Limb (tissue), 2 donors: Measurements from ENCODE around the gene FPR2.

ENCODE experiments used
- DNase-seq, 2 donors: peaks; one replicate each; pipeline ENCODE4 v3.0.0-alpha.2; 2016; ENCODE audit errors: extremely low spot score in 2 of 2

The FPR2 gene

GRCh38 chr19:51781999-51782398 lies 21.0 kb downstream of the FPR2 start:
- DNase-seq, result no peak

- DNase-seq, result no peak
Measured at GRCh38 chr19:51783372-51783771, 22.4 kb downstream of the FPR2 start.

- DNase-seq, result no peak
Measured at GRCh38 chr19:51784109-51784785, 23.3 kb downstream of the FPR2 start.

GRCh38 chr19:51784922-51785690 lies 24.1 kb downstream of the FPR2 start:
- no peak for DNase-seq

GRCh38 chr19:51786646-51787494 lies 25.9 kb downstream of the FPR2 start:
- DNase-seq, result no peak

- DNase-seq, result no peak
Measured at GRCh38 chr19:51788029-51788428, 27.0 kb downstream of the FPR2 start.

GRCh38 chr19:51789061-51789795 lies 28.2 kb downstream of the FPR2 start:
- no peak for DNase-seq

- no peak for DNase-seq
Measured at GRCh38 chr19:51792932-51793331, 32.0 kb downstream of the FPR2 start.

- no peak for DNase-seq
Measured at GRCh38 chr19:51793994-51794393, 33.0 kb downstream of the FPR2 start.

- DNase-seq, result no peak
Measured at GRCh38 chr19:51794885-51795490, 34.0 kb downstream of the FPR2 start, which contains the start of gene FPR3. Gene FPR3 (plus strand): TSS chr19:51795157. CDS start chr19:51823749, 28,592 bp downstream.

- no peak for DNase-seq
Measured at GRCh38 chr19:51796195-51796679, 35.3 kb downstream of the FPR2 start.

GRCh38 chr19:51797480-51797879 lies 36.5 kb downstream of the FPR2 start:
- DNase-seq, result no peak

GRCh38 chr19:51798062-51798461 lies 37.1 kb downstream of the FPR2 start:
- no peak for DNase-seq

GRCh38 chr19:51799034-51799773 lies 38.2 kb downstream of the FPR2 start:
- DNase-seq, result peak; percentile 37 to 54

GRCh38 chr19:51799774-51800472 lies 38.9 kb downstream of the FPR2 start:
- DNase-seq, result no peak

- no peak for DNase-seq
Measured at GRCh38 chr19:51800473-51801244, 39.7 kb downstream of the FPR2 start.

- DNase-seq, result no peak
Measured at GRCh38 chr19:51802775-51803174, 41.8 kb downstream of the FPR2 start.

GRCh38 chr19:51803519-51803918 lies 42.5 kb downstream of the FPR2 start:
- DNase-seq, result no peak

GRCh38 chr19:51803967-51804366 lies 43.0 kb downstream of the FPR2 start:
- DNase-seq, result no peak
